ENCODE results near the gene CCDC198.

Gene CCDC198

GRCh38 chr14:57493467-57494181, at the start of gene CCDC198:
Gene CCDC198 (minus strand): TSS chr14:57493857. CDS start chr14:57493715, 142 bp downstream.
- DNase-seq (ENCODE audit: low read depth, low spot score), result no peak

DNA sequence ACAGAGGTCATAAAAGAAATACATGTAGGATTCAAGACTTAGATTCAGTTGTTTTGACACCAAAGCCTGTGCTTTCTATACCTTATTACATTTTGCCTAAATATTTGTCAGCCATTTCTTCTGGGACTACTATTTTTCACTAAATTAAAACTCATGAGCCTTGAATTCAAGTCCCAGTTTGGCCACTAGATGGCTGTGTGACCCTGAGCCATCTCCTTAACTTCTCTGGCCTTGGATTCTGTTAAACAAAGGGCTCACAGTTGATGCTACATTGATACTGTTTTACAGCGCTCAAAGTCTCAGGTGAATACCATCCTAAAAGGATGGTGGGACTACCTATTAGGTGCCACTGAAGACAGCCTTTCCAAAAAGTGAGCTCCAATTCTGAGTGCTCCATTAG, 39.6 kb upstream of the CCDC198 start:
- DNase-seq (ENCODE audit: low read depth, low spot score), result no peak

- no peak for DNase-seq (ENCODE audit: low read depth, low spot score)
Measured at GRCh38 chr14:57530571-57530970, 36.9 kb upstream of the CCDC198 start.

DNA sequence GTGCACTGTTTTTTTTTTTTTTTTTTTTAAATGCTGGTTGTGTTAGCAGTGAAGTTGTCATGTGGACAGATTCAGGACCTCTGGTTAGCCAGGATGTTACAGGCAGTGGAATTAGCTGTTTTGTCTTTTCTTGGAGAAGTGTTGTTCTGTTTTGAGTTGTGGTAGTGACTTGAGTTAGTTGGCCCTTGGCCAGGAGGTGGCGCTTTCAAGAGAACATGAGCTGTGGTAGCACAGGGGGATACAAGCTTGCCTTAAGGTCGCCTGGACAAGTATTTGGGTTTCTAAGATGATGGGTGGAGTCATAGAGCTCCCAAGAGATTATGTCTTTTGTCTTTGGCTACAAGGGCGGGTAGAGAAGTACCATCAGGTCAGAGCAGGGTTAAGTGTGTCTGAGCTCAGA, 33.3 kb upstream of the CCDC198 start:
- no peak for DNase-seq (ENCODE audit: low read depth, low spot score)

GRCh38 chr14:57519043-57519442, 25.4 kb upstream of the CCDC198 start:
- no peak for DNase-seq (ENCODE audit: low read depth, low spot score)

GRCh38 chr14:57512220-57512619, 18.6 kb upstream of the CCDC198 start:
- DNase-seq (ENCODE audit: low read depth, low spot score), result no peak

GRCh38 chr14:57508756-57509155, 15.1 kb upstream of the CCDC198 start:
- DNase-seq (ENCODE audit: low read depth, low spot score), result no peak

DNA sequence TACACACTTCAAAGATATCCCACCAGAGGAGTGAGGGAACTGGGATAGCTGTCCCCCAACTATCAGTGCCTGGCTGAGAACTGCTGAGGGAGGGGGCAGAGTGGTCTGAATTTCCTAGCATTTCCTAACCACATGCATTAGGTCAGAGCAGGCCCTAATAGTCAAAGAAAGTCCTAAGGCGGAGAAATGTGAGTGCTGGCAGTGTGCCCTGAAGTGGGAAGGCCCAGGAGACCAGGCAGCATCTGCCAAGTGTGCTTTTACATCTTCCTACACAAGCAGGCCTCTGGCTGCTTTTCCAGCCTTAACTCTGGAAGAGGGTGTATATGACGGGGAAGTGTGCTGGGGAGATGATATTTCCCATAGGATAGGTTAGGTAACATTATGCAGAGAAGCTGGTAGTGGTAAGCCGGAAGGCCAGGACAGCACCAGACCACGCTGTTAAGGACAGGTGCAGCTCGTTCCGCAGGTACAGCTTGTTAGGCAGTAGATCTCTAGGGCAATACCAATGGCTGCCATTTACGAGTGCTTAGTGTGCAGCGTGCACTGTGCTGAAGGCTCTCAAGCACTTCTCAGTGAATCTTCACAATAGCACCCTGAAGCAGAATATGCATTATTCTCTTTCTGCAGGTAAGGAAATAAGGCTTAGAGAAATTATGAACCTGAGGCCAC, 9.1 kb upstream of the CCDC198 start:
- no peak for DNase-seq (ENCODE audit: low read depth, low spot score)

GRCh38 chr14:57501039-57501557, 7.4 kb upstream of the CCDC198 start:
- DNase-seq (ENCODE audit: low read depth, low spot score), result no peak

GRCh38 chr14:57498659-57499058, 5.0 kb upstream of the CCDC198 start:
- no peak for DNase-seq (ENCODE audit: low read depth, low spot score)

GRCh38 chr14:57498035-57498434, 4.4 kb upstream of the CCDC198 start:
- DNase-seq (ENCODE audit: low read depth, low spot score), result no peak

DNA sequence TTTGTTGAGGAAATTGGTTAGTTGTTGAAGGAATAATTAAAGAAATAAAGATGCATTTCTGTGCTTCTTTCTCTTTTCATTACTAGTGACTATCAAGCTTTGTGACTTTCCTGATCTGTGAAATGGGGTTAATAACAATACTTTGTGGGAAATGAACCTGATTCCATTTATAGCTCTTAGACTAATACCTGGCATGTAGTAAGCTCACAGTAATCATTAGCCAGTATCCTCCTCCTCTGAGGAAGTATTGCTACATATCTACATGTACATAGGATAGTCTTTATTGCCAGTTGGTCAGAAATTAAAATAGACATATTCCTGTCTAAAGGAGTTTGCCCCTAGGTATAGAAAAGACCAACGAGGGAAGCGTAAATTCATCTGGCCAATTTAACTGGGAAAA, 1.8 kb upstream of the CCDC198 start:
- no peak for DNase-seq (ENCODE audit: low read depth, low spot score)

DNA sequence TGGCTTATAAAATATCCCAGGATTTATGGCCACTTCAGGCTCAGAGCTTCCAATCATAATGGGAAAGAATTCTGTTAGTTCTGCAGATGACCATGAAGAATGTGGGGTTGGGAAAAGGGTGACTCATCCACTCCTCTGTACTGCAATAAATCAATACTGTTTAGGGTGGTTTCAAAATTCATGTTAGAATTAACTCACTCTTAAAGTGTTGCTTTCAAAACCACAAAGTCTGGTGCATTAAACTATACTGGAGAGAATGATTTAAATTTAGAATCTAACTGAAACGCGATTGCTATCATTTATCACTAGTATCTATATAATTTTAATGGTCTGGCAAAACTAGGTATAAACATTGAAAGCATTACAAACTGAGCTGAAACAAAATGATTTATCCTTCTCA, 798 bp downstream of the CCDC198 start:
- no peak for DNase-seq (ENCODE audit: low read depth, low spot score)

- DNase-seq (ENCODE audit: low read depth, low spot score), result no peak
Measured at GRCh38 chr14:57491640-57492039, 2.0 kb downstream of the CCDC198 start.

DNA sequence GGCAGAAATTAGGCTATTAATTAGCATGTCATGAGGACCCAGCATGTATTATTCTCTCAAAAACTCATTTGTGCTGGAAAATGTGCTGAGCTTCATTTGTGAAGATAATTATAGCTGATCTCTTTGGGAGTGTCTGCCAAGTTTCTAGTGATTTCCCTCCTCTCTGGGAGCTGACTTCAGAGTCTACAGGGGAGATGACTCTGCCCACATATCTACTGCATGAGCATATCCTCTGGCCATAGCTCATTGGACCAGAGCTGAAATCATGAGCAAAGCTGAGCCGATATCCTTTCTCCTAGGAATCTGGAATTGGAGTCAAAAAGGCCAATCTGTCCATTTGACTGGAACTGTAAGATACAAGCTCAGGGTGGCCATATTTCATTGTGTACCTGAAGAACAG, 5.9 kb downstream of the CCDC198 start:
- no peak for DNase-seq (ENCODE audit: low read depth, low spot score)

DNA sequence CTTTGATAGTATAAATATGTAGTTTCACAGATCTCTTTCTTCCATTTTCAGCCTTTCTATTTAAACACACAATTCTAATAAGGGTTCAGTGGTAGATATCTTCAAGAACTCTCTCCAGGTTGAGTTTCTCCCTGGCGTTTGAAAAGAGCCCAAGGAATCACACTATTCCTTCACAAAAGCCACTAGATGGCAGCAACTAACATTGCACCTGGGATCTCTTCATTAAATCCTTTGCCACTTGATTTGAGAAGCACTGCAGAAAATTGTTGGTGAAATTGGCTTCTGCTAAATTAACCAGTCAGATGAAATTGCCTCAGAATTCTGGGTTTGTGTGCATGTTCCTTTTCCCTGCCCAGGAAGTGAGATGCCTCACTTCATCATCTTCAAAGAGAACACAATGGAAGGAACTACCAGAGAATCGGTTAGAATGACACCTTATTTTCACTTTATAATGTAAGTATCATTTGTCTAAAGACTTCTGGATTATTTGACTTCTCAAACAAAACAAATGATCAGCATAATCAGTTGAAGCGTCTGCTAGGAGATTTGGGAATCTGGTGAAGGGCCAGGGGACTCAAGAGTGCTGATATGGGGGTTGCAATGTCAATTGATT, 6.8 kb downstream of the CCDC198 start:
- DNase-seq (ENCODE audit: low read depth, low spot score), result no peak

- no peak for DNase-seq (ENCODE audit: low read depth, low spot score)
Measured at GRCh38 chr14:57485635-57486034, 8.0 kb downstream of the CCDC198 start.

DNA sequence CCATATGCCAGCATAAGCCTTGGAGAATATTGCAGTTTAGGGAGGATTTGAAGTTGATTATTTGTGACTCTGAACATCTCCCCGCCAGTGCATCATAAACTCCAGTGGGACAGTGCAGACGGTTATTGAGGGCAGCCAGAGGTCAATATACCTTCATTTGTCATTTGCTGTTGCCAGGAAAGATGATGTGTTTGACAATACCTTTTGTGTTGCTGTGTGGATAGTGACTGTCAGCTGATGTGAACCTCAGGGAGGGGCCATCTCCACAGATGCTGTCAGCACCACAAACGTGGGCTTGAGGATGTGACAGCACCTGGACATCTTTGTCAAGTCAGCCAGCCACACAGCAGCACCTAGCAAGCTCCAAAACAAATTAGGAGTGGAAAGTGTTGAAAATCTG, 11.5 kb downstream of the CCDC198 start:
- no peak for DNase-seq (ENCODE audit: low read depth, low spot score)

DNA sequence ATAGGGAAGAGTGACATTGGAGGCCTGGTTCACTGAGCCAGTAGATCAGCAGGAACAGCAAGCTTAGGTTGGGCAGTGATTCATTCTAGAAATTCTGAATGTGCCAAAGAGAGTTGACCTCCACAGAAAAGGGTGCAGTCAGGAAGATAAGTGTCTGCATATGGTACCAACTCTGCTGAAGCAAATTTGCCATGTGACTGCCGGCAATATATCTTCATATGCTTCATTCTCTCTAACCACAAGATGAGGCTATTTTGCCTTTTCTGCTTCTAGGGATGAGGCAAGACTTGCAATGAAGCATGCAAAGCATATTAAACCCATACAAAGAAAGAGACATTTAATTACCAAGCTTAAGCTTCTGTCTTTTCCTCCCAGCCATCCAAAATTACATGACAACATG, 13.6 kb downstream of the CCDC198 start:
- no peak for DNase-seq (ENCODE audit: low read depth, low spot score)

DNA sequence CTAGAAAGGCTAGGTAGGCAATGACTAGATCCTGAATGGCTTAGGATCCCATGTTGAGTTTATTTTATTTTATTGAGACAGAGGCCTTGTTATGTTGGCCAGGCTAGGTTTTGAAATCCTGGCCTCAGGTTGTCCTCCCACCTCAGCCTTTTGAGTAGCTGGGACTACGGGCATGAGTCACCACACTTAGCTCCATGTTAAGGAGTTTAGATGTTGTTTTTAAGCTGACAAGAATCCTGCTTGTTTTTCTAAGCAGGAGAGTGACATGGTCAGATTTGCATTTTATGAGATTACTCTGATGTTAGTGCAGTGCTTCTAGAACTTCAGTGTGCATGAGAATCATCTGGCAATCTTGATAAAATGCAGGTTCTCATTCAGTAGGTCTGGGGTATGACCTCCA, 14.5 kb downstream of the CCDC198 start:
- no peak for DNase-seq (ENCODE audit: low read depth, low spot score)

GRCh38 chr14:57478050-57478449, 15.6 kb downstream of the CCDC198 start:
- no peak for DNase-seq (ENCODE audit: low read depth, low spot score)

DNA sequence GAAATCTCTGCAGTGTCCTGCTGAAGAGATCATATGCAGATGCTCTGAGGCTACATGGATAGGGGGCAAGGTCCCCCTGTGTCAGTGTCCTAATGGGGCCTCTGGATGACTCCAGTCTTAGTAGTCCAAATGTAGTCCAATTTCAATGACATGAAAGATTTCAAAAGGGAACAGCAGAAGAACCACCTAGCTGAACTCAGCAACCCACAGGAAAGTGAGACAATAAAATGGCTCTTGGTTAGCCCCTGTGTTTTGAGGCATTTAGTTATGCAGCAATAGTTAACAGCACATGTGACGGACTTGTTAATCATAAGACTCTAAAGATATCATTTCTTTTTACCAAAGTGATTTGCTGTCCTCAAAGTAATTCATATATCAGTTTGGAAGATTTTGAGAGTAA, 22.7 kb downstream of the CCDC198 start:
- no peak for DNase-seq (ENCODE audit: low read depth, low spot score)
